Stimulated activated CD4-positive, alpha-beta T cell treated with anti-CD3 and anti-CD28 coated beads, Interleukin-12 subunit alpha, Interleukin-12 subunit beta, amount 100 ng/mL, for 24 hours (primary cell): Measurements from ENCODE around the gene TMSB15C.
"Not testable (repeated sequence)": the region's sequence is repeated elsewhere in the genome, so short reads cannot be mapped to it uniquely, and the experiment has no call there.

Source experiments
- DNase-seq, 2 experiments: peaks; one replicate each; pipeline ENCODE4 v3.0.0-alpha.2; 2020; ENCODE audit warnings: low read depth in 2 of 2

Gene TMSB15C

DNA sequence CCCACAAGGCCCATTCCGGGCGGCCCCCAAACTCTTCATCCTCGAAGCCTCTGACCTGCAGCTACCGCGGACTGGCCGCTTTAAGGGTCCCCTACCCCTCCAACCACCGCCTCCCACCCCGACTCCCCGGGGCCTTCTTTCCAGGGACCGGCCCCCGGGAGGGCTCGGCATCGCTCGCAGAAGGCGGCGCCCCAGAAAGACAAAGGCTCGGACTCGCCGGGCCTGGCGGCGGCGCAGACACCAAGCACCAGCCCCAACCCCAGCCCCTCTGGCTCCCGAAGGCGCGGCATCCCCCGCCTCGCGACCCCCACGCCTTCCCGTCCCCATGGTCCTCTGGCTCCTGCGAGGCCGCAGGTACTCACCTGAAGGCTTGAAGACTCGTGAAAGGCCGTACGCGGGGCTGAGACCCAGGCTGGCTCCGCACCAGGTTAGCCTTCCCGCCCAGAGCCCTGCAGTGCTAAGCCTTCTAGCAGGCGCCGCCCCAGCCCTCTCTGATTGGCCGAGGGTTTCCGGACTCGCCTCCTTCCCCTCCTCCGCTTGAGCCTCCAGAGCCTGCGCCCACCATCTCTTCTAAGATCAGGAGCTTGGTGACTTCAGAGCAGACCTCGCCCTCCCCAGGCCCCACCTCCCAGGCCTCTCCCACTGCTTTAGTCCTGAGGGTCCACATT lies at the start of gene TMSB15C:
TSS of gene TMSB15C (minus strand) at position 459 of the 668 bp plus-strand sequence.
- DNase-seq: not testable (repeated sequence)

DNA sequence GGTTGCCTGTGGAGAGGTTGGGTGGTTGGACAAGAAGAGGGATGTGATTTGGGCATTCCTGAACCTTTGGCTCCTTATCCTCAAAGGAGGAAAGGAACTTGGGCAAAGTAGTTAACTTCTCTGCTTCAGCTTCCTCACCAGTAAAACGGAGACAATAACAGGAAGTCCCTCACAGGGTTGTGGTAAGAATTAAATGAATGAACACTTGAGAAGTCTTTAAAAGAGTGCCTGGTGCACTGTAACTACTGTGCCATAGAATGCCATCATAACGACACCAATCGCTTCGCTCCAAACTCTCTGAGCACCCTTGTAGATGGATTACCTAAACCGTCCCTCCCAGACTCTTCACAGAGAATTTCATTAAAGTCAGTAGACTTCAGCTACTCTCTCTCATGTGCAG lies 46.8 kb upstream of the TMSB15C start:
- DNase-seq: no peak

DNA sequence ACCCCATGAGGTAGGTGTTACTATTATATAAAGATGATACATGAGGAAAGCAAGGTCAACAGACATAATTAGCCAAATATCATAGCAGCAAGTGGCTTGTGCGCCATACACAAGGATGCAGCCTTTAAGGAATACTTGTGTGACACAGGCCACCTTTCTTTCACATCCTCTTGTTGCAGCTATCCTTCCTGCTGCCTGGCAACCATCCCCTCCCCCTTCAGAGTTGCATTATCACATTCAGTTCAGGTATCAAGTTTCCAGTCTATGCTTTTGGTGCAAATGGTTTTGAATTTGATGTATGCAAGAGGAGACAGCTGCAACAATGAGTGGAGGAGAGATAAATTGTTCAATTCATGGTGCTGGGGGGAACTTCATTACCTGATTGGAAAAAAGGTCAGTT lies 42.7 kb upstream of the TMSB15C start:
- no peak for DNase-seq

DNA sequence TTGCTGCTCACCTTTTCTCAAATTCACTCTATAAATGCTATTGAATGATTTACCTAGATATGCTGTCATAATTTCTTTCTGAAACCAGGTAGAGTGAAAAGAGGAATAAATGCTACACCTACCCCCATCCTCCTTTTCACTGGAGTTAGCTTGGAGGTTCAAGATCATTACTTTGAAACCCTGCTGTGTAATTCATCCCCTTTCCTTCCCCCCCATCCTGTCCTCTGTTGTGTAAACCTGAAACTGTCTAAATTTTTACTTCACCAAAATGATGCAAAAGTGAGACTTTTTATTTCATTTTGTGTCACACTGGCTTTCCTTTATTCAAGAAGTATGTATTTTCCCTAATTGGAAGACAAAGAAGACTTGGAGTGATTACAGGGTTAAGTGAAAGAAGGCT lies 41.7 kb upstream of the TMSB15C start:
- no peak for DNase-seq

DNA sequence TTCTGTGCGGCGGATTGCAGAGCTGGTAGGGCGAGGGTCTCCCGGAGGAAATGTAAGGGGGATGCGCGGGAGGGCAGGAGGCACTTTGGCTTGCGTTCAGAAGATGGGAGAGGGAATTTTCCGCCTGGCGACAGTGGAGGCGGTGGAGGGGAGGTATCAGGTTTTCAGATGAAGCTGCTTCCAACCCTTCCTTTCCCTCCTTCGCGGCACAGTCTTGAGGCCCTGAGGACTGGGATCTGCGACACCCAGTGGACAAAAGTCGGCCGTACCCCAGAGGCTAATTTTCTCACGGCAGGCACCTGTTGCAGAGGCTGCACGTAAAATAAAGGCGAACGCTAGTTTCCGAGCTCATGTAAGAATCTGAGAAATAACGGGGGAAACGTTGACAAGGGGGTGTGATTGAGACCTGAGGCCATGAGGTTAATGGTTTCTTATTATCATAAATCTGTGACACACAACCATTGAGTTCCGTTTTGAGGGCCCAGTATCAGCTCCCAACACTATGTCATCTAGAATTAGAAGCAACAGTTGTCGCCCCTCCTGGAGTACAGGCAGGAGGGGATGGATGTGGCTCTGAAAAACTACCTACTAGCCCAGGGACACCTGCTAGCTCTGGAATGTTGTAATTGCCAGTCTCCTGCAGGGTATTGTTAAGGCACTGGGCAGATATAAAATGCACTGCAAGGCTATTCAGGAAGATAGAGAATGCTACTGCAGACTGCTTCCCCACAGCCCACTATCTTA lies 37.4 kb upstream of the TMSB15C start:
- peak; percentile 9 to 33 for DNase-seq

DNA sequence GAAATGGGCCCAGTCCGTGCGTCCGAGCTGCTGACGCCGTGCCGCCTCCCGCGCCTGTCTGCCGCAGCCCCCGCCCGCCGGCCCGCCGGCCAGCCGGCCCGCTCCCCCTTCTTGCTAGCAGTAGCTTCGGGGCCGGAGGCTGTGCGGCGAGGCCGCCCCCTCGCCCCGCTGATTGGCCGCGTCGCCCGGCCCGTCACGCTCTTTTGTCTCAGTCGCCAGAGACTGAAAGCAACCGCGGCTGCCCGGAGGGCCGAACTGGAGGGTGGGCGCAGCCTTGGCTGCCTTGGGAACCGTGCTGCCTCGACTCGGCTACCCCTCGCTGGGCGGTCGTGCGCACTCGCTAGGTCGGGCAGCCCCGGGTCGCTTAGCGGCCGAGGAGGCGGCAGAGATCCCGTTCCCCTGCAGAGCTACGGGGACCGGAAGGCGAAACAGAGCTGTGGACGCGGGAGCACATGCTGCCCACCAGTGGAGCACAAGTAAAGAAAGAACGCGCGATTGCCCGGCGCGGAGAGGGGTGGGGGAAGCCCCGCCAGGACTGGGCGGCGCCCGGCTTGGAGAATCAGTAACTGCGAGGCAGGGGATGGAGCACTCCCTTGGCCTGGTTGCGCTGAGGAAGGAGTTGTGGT lies 36.4 kb upstream of the TMSB15C start, which contains the start of gene ZCCHC18:
TSS of gene ZCCHC18 (plus strand) at position 198 of the 626 bp plus-strand sequence. CDS start 1,589 bp downstream, outside the sequence.
- DNase-seq: peak in 1 of 2 experiments; percentile 28

DNA sequence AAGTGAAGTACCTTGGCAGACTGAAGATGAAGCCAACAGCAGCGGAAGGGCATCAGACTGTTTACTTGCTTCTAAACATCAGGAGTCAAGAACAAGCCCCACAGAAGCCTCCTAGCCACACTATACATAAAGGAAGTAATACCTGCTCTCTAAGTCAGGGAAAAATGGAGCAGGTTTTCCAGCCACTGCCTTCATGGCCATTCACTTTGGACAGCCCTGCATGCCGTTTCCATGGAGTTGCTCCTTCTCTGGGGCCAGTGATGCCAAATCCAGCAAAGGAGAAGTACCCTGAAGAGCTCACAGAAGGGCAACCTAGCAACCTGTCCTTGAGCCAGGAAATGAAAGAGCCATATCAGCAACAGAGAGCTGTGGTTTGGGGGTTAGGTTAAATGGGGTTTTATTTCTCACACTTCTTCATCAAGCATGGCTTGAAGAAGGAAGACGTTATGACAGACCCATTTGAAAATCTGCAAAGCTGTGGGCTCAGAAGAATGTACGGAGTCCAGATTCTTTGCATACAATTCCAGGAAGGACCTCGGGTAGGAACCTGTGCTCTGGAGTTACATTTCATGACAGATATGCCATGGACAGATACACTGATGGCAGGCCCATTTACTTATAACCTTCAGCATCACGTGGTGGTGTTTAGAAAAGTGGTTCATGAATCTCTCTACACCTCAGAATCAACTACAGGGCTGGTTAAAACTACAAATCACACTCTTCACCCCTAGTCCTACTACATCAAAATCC lies 34.6 kb upstream of the TMSB15C start:
- not testable (repeated sequence) for DNase-seq

DNA sequence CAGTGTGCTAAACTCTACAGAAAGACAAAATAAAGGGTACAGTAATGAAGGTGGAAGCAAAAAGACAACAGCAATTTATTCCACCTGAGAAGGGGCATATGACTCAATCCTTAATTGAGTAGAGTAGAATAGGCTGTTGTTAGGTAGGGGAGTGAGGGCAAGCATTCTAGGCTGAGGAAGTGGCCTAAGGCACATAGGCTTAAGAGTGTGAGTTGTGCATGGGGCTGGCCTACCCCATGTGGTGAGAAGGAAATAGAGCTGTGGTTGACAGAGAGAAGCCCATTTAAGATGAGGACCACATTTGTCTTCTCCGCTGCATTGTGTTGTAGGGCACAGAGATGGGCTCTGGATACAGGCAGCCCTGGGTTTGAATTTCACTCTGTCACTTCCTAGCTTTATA lies 32.9 kb upstream of the TMSB15C start:
- no peak for DNase-seq

DNA sequence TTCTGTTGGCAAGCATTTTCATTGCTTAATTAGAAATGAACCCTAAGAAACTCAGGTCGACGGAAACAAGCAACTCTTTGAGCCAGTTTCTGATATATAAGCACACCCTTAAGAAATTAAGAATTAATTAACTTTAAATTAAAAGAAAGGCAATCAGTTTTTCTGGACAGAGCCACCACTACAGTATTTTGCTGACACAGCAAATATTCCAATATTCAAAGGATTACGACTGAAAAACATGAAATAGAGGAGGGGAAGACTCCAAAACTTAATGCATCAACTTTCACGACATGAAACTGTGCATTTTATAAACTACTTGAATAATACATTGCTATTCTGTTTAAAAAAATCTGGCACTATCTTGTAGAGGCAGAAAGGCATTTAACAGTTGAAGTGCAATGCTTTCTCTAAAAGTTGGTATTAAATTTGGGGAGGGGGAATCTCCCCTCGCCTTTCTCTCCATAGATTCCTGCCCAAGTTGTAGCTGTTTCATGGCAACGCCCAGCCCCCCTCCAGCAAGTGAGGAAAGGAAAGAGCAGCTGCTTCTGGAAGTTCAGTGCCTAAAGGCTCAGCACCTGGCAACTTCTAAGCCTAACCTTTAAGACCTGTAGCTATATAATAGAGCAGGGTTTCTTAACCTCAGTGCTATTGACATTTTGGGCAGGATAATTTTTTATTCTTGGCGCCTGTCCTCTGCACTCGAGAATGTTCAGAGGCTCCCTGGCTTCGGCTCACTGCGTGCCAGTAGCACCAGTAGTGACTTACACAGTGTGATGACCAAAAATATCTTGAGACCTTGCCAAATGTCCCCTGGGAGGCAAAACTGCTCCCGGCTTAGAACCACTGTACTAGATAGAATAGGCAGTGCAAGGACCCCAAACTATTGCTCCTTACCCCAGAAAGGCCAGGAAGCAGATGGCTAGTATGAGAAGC lies 29.6 kb upstream of the TMSB15C start:
- DNase-seq: no peak

DNA sequence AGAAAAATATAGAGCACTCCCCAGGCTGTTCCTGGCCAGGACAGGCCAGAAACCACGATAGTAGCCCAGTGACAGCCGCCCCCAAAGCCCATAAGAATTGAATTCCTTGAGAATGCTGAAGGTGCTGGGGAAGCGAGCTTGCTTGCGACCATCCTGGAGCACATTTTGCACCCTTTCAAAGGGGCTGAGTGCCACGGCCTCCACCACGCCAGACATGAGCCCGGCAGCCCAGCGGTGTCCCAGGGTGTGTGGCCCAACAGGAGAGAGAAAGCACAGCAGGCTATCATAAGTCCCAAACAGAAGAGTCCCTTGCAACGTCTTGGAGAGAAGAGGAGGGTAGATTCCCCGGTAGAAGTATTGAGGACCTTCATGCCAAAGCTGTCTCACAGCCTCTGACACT lies 28.6 kb upstream of the TMSB15C start:
- no peak for DNase-seq

- no peak for DNase-seq
These were observed 22.9 kb upstream of the TMSB15C start for GRCh38 chrX:104098919-104099318.

- peak in 1 of 2 experiments; percentile 14 for DNase-seq
These were observed 22.2 kb upstream of the TMSB15C start for GRCh38 chrX:104098151-104098808.

DNA sequence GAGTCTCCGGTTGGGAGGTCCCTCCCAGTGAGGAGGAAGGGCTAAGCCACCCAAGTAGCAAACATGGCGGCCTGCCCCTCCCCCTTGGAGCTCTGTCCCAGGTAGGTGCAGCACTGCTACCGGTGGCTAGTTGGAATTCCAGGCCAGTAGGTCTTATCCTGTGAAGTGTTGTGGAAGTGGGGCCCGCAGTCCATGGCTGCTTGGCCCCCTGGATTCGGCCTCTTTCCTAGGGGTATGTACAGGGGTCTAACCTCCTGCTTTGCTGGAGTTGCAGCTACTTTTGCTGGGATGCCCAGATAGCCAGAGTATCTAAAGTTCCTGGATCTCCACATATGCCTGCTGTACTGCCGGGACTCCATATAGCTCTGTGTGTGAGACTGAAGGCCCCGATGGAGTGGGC lies 9.9 kb upstream of the TMSB15C start:
- DNase-seq: no peak

- DNase-seq: no peak
These were observed 9.4 kb upstream of the TMSB15C start for GRCh38 chrX:104085477-104085876.

- DNase-seq: no peak
These were observed 8.7 kb upstream of the TMSB15C start for GRCh38 chrX:104084534-104085277.

DNA sequence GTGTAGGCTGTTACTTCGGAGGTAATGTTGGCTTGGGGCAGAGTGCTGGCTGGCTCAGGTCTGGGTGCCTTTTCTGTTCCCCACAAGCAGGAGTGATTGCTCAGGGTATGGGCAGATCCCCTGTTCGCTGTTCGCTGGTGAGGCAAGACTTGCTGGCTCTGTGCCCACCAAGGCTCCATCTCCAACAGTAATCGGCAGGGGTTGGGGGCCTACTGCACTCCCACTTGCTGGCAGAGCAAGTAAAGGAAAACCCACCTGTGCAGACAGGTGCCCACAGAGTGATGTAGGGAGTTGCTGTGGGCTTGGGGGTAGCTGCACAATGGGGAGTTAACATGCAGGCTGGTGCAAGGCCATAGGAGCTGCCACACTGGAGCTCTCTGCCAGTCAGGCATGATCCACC lies 8.0 kb upstream of the TMSB15C start:
- no peak for DNase-seq

DNA sequence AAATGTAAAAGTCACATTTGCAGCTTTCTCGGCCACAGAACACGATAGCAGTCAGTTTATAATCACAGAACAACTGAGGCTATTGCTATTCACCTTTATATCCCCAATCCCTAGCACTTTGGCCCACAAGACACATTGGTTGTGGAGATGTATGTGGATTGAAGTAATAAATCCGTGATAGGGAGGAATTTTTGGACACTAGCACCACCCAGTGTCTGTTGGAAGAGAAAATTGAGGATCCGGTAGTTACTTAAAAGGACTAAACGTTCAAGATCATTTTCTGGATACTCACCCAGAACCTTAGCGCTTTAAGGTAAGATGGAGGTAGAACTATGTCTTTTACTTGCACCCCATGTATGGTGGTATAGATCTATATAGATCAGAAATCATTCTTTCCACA lies 1.8 kb upstream of the TMSB15C start:
- not testable (repeated sequence) for DNase-seq

GRCh38 chrX:104062636-104063035 lies 13.4 kb downstream of the TMSB15C start:
- not testable (repeated sequence) for DNase-seq

- DNase-seq: not testable (repeated sequence)
These were observed 21.1 kb downstream of the TMSB15C start for GRCh38 chrX:104054956-104055355.

- DNase-seq: no peak
These were observed 28.9 kb downstream of the TMSB15C start for GRCh38 chrX:104047171-104047570.
